OCI-LY1 (cell line): ENCODE results near the gene TLR6.

Experiments used
- CTCF ChIP-seq: fragments of 200-600 bp; sonication (generic), shearing (Covaris generic); IDR thresholded peaks from 2 replicates; pipeline ENCODE4 v1.5.1; 2017; ENCODE audit warnings: mild to moderate bottlenecking, antibody characterized with exemption, low read length, moderate library complexity, mixed read lengths
- EZH2 ChIP-seq: fragments of 200-600 bp; sonication (generic), shearing (Covaris generic); IDR thresholded peaks from 2 replicates; pipeline ENCODE4 v1.8.0; 2017; ENCODE audit warnings: borderline replicate concordance, mixed run types, mild to moderate bottlenecking, antibody characterized with exemption, low read length, moderate library complexity, mixed read lengths

GRCh38 chr4:38904090-38904666 lies 47.6 kb upstream of the TLR6 start:
- no peak for TF ChIP-seq CTCF
- TF ChIP-seq EZH2 = no peak
